Stomach smooth muscle (tissue), 2 donors: ENCODE data around the gene LRMDA.
A peak's percentile ranks its signal among the peaks of the same experiment; 100 is the strongest.

Source experiments
- H3K27ac ChIP-seq: one replicate; pipeline ENCODE4 v1.7.0; 2013; ENCODE audit warnings: mild to moderate bottlenecking, low read length, inconsistent platforms
- H3K27me3 ChIP-seq, 2 donors: one replicate each; pipeline ENCODE4 v1.7.0; 2013; ENCODE audit warnings: low read length in 2 of 2; ENCODE audit not compliant: insufficient read depth in 2 of 2, control insufficient read depth in 1 of 2
- H3K36me3 ChIP-seq, 2 donors: one replicate each; pipeline ENCODE4 v1.7.0; 2013; ENCODE audit warnings: low read length in 2 of 2; ENCODE audit not compliant: control insufficient read depth in 2 of 2, insufficient read depth in 2 of 2
- H3K4me1 ChIP-seq: one replicate; pipeline ENCODE4 v1.7.0; 2013; ENCODE audit warnings: low read length; ENCODE audit not compliant: control insufficient read depth, insufficient read depth
- H3K4me3 ChIP-seq, 2 donors: one replicate each; pipeline ENCODE4 v1.7.0; 2013; ENCODE audit warnings: low read length in 2 of 2
- H3K9ac ChIP-seq, 2 donors: one replicate each; pipeline ENCODE4 v1.7.0; 2013; ENCODE audit warnings: low read length in 2 of 2, mild to moderate bottlenecking in 1 of 2
- H3K9me3 ChIP-seq, 2 donors: one replicate each; pipeline ENCODE4 v1.7.0; 2013; ENCODE audit warnings: low read length in 2 of 2; ENCODE audit not compliant: control insufficient read depth in 2 of 2
- donor health status: healthy.
- donor health status: Pancreatic carcinoma.

Gene LRMDA

DNA sequence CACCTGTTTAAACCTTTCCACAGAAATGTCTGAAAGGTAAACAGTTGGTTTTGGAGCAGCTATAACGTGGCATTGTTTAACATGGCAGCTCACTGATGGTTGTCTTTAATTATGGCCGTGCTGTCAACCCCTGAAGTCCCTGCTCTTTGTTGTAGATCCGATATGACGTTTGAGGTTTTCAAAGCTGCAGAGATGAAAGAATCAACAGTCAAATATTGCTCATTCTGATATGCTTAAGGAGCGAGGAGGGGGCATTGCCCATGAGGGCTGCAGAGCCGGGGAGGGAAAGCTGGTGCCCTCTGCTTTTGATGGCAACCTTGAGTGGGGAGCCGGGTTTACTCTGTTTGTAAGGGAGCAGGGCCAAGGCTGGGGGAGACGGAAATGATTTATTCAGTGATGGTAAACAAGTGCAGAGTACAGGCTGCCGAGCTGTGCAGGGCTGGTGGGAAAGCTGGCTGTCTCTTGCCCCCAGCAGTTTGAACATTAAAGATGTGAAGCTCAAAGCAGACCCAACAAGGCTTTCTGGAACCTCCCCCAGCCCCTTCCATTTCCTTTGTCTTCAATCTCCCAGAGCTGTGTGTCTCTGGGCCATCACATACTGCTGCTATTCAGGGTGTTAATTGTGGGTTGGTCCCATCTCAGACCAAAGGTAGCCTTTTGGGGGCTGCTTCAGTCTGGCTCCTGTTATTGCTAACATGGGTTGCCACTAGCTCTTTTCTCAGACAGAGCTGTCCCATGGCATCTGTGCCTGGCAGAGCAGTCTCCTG is 345.5 kb downstream of the LRMDA start:
- Histone ChIP-seq H3K36me3 (no peaks in the 10 kb centered on the region), H3K27ac (no peak overlapping the region), H3K9ac (no peak overlapping the region), H3K9me3 (no peaks in the 10 kb centered on the region), H3K27me3 (peaks cover 0 to 2% of the 10 kb centered on the region in 2 donors), H3K4me1 (peaks cover 4% of the 10 kb centered on the region), H3K4me3 (no peak overlapping the region)

- Histone ChIP-seq H3K9me3 (no peaks in the 10 kb centered on the region), H3K27ac (no peak overlapping the region), H3K9ac (no peak overlapping the region), H3K27me3 (peaks cover 0 to 2% of the 10 kb centered on the region in 2 donors), H3K4me1 (peaks cover 4% of the 10 kb centered on the region), H3K36me3 (no peaks in the 10 kb centered on the region), H3K4me3 (no peak overlapping the region)
Measured at GRCh38 chr10:75778665-75779064, 347.2 kb downstream of the LRMDA start.

GRCh38 chr10:75779276-75779675 is 347.9 kb downstream of the LRMDA start:
- no peaks in the 10 kb centered on the region for H3K9me3 ChIP-seq
- peaks cover 0 to 2% of the 10 kb centered on the region in 2 donors for H3K27me3 ChIP-seq
- no peak overlapping the region for H3K27ac ChIP-seq
- no peaks in the 10 kb centered on the region for H3K36me3 ChIP-seq
- peaks cover 4% of the 10 kb centered on the region for H3K4me1 ChIP-seq
- H3K4me3 ChIP-seq, result no peak overlapping the region
- no peak overlapping the region for H3K9ac ChIP-seq

GRCh38 chr10:75782463-75783248 is 351.2 kb downstream of the LRMDA start:
- no peaks in the 10 kb centered on the region for H3K36me3 ChIP-seq
- no peak overlapping the region for H3K27ac ChIP-seq
- no peaks in the 10 kb centered on the region for H3K9me3 ChIP-seq
- peaks cover 4% of the 10 kb centered on the region for H3K4me1 ChIP-seq
- H3K27me3 ChIP-seq, result peaks cover 0 to 2% of the 10 kb centered on the region in 2 donors
- H3K4me3 ChIP-seq, result no peak overlapping the region
- H3K9ac ChIP-seq, result no peak overlapping the region

DNA sequence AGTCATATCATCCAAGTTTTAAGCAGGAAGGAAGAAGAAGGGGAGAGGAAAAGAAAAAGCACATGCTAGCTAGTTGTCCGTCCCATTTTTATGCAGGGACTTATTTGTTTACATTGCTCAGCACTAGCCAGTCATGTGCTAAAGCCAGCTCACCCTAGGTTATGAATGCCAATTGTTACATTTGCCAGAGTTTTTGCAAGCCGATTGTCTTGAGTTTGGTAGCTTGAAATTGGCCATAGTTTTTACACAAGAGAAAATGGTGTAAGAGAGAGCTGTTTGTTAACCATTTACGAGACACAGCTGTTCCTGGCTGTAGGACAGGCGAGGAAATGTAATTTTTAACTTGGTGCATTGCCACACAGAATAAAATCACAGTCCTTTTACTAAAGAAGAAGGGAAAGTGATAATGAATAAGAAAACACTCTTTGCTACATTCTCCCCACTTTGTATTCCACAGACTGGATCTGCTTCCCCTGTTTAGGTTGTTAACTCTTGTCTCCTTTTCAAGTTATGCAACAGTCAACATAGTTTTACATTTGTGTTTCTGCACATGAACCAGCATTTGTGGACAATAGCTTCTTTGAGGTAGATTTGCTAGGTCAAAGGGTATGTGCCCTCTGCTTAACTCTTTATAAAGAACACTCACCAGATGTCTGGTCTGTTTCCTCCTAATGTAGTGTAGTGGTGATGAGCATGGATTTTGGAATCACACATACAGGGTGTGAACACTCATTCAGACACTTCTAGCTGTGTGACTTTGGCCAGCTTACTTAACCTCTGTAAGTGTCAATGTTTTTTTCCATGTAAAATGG is 357.2 kb downstream of the LRMDA start:
- H3K9ac ChIP-seq, result no peak overlapping the region
- peak overlapping the region in 1 of 2 donors; percentile 13 for H3K4me3 ChIP-seq

DNA sequence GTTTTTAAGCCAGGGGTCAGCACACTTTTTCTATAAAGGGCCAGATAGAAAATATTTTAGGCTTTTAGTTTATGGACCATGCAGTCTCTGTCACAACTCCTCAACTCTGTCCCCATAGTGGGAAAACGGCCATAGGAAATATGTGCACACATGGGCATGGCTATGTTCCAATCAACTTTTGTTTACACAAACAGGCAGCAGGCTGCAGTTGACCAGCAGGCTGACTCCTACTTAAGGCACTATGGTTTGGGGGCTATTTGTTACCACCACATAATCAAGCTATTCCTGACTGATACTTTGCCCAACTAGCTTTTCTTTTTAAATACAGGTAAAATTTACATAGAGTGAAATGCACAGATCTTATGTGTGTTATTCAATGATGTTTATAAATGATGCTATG is 362.4 kb downstream of the LRMDA start:
- Histone ChIP-seq H3K27me3 (no peaks in the 10 kb centered on the region), H3K27ac (no peak overlapping the region), H3K9me3 (peaks cover 0 to 5% of the 10 kb centered on the region in 2 donors), H3K9ac (no peak overlapping the region), H3K4me3 (no peak overlapping the region), H3K4me1 (peaks cover 3% of the 10 kb centered on the region), H3K36me3 (no peaks in the 10 kb centered on the region)

More for the DNA sequence above, 357.2 kb downstream of the LRMDA start:
- H3K36me3 ChIP-seq, result no peaks in the 10 kb centered on the region
- no peak overlapping the region for H3K27ac ChIP-seq
- H3K9me3 ChIP-seq, result no peaks in the 10 kb centered on the region
- peaks cover 11% of the 10 kb centered on the region for H3K4me1 ChIP-seq
- no peaks in the 10 kb centered on the region for H3K27me3 ChIP-seq

GRCh38 chr10:75801121-75801520 is 369.7 kb downstream of the LRMDA start:
- H3K9me3 ChIP-seq, result peaks cover 0 to 5% of the 10 kb centered on the region in 2 donors
- no peak overlapping the region for H3K4me3 ChIP-seq
- no peak overlapping the region for H3K9ac ChIP-seq
- H3K4me1 ChIP-seq, result no peaks in the 10 kb centered on the region
- H3K36me3 ChIP-seq, result no peaks in the 10 kb centered on the region
- peaks cover 0 to 3% of the 10 kb centered on the region in 2 donors for H3K27me3 ChIP-seq
- no peak overlapping the region for H3K27ac ChIP-seq

GRCh38 chr10:75801661-75802060 is 370.2 kb downstream of the LRMDA start:
- Histone ChIP-seq H3K4me3 (no peak overlapping the region), H3K4me1 (no peaks in the 10 kb centered on the region), H3K9ac (no peak overlapping the region), H3K9me3 (peaks cover 0 to 5% of the 10 kb centered on the region in 2 donors), H3K27me3 (peaks cover 0 to 3% of the 10 kb centered on the region in 2 donors), H3K36me3 (no peaks in the 10 kb centered on the region), H3K27ac (no peak overlapping the region)

- Histone ChIP-seq H3K4me1 (no peaks in the 10 kb centered on the region), H3K36me3 (no peaks in the 10 kb centered on the region), H3K4me3 (no peak overlapping the region), H3K27ac (no peak overlapping the region), H3K9me3 (no peaks in the 10 kb centered on the region), H3K9ac (no peak overlapping the region), H3K27me3 (peaks cover 0 to 3% of the 10 kb centered on the region in 2 donors)
Measured at GRCh38 chr10:75803121-75803520, 371.7 kb downstream of the LRMDA start.

DNA sequence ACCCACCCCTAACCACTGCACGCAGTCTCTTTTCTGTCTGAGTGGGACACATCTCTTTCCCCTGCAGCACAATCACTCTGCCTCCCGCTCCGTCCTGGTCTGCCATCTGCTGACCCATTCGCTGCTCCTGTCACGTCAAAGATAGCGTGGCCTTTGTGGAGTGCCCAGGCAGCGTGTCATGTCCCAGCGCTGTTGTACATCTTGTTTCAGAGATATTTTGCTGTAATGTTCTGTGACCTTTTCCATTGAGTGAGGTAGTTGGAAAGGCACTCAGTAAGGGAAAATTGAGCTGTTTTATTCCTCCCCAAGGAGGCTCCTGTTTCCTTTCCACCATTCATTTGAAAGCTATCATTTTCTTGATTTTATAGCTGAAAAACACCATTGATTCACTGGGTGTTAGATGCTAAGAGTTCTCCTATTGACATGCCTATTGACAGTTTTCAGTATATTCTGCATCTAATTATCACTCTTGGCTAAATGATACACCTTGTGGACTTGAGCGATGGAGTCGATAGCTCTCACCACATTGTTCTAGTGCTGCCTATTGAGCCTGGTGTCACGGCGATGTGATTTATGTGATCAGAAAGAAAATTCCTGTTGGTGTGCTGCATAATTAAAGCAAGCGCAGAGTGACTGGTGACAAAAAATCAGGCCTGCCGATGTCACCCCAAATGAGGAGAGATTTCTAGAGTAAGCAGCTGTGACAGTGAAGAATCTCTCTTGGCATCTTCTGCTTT is 372.6 kb downstream of the LRMDA start:
- Histone ChIP-seq H3K9me3 (no peaks in the 10 kb centered on the region), H3K4me3 (no peak overlapping the region), H3K27ac (no peak overlapping the region), H3K36me3 (no peaks in the 10 kb centered on the region), H3K4me1 (no peaks in the 10 kb centered on the region), H3K9ac (no peak overlapping the region), H3K27me3 (peaks cover 0 to 3% of the 10 kb centered on the region in 2 donors)
